B cell (primary cell): ENCODE data around the gene CNFN.

Experiments
- CTCF ChIP-seq: fragments of 200-600 bp; IDR thresholded peaks from one replicate; pipeline ENCODE4 v1.8.0; 2022; ENCODE audit warnings: antibody characterized with exemption, mild to moderate bottlenecking
- EZH2 ChIP-seq: IDR thresholded peaks from 2 replicates; pipeline ENCODE4 v1.6.1; 2012; ENCODE audit warnings: borderline replicate concordance, low read depth, mild to moderate bottlenecking, moderate library complexity, low read length; ENCODE audit not compliant: insufficient read depth, poor library complexity, severe bottlenecking

GRCh38 chr19:42402376-42403116 lies 12.4 kb upstream of the CNFN start:
- TF ChIP-seq CTCF (no peak), EZH2 (no peak)
